GM18502 (cell line): ENCODE data around the gene ELF4.
A peak's percentile ranks its signal among the peaks of the same experiment; 100 is the strongest.

ENCODE experiments used
- ATAC-seq: cut with Tn5 transposase; IDR thresholded peaks from one replicate; pipeline ENCODE4 v1.9.1; 2021; ENCODE audit warnings: mild to moderate bottlenecking; ENCODE audit not compliant: unreplicated experiment, poor library complexity

ELF4 gene

DNA sequence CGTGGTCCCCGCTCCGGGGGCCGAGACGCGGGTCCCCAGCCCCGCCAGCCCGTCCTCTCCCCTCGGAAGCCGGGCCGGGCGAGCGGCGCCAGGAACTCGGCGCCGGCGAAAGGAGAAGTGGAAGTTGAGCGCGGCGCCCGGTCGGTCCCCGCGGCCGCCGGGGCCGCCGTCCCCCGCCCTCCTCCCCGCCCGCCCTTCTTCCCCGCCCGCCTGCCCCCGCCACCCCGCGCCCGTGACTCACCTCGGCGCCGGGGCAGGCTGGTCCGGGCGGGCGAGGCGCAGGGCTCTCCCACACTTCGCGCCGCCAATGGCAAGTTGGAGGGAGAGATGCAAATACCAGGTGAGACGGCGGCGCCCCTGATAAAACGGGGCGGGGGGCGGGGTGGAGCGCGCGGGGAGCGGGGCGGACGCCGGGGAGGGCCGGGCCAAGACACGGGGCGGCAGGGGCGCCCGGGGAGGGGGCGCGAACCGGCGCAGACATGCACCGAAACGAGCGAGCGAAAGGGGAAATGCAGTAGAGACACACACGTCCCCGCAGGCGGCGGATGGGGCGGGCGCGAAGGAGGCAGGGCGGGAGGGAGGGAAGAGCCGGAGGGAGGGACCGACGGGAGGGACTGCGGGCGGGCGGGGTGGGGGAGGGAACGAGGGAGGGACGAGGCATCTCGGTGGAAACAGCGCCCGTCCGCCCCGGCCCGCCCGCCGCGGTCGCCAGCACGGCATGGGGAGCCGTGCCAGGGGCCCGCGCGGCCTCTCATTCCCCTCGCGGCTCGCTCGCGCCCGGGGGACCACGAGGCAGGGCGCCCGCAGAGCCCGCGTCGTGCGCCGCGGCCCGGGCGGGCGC is at the start of gene ELF4:
TSS of gene ELF4 (minus strand) at position 119 of the 841 bp plus-strand sequence. CDS start 29,167 bp downstream, outside the sequence.
- peak; percentile 39 for ATAC-seq

DNA sequence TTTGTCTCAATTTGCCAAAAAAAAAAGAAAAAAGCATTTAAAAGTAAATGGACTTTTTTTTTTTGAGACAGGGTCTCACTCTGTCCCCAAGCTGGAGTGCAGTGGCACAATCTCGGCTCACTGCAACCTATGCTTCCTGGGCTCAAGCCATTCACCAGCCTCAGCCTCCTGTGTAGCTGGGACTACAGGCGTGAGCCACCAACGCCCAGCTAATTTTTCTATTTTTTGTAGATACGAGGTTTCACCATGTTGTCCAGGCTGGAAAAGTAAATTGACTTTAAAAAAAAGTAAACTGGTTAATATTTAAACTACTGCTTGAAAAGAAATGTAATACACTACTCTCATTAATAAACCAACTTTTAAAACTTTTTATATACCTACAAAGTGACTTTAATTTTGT is 49.5 kb upstream of the ELF4 start:
- ATAC-seq = no peak

DNA sequence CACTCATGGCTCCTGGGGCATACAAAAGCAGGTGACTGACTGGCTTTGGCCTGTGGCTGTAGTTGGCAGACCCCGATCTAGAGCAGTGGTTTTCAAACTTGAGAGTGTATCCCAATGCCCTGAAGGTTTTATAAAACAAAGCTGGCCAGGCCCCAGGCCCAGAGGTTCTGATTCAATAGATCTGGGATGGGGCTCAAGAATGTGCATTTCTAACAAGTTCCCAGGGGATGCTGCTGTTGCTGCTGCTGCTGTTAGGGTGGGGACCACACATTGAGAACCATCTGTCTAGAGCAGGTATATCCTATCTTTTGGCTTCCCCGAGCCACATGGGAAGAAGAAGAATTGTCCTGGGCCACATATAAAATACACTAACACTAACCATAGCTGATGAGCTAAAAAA is 48.0 kb upstream of the ELF4 start:
- ATAC-seq = no peak

DNA sequence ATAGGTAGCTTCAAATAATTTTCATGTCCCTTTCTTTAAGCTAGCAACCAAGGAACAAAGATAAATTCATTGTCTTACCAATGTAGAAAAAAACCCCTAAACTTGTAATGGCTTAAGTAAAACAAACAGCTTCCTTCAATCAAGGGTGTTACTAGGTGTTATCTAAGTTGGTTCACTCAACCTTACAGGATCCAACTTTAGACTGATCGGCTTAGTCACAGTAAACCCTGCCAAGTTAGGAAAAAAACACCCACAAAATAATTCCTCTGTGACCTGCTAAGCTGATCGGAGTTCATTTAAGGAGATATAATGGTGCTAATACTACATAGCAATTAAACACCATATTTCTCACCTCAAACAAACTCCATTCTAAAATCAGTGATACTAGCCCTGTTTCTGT is 45.3 kb upstream of the ELF4 start:
- ATAC-seq = no peak

DNA sequence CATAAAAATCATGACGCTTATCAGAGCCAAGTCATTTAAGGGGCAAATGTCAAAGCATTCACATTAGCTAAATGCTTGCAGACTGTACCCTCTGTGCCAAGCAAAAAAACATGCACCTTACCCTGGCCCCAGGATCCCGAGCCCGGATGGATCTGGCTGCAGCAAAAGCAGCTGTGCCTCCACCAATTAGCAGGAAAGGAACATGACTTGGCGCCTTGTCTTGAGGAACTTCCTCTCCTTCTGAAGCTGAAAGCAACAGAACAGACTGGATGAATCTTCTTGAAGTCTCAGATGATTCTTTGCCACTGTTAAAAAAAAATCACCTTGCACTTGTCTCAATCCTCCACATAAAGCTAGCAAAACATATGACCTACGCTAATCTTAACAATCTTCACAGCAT is 37.3 kb upstream of the ELF4 start:
- ATAC-seq = no peak

DNA sequence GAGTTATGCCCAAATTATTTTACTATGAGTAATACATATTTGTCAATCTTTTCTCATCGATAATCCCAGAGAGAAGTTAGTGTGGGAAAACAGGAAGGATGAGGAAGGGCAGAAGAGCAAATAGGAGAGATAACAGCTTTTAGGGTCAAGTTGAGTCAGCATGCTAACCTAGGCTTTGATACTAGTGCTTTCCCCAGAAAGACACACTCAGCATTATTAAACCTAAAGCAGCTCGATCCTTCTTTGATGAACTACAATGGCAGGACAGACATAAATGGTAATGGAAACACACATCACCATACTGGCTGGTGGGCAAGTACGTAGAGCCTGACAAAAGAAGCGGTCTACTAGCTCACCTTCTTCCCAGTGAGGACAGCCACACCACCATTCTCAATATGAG is 34.8 kb upstream of the ELF4 start:
- no peak for ATAC-seq

DNA sequence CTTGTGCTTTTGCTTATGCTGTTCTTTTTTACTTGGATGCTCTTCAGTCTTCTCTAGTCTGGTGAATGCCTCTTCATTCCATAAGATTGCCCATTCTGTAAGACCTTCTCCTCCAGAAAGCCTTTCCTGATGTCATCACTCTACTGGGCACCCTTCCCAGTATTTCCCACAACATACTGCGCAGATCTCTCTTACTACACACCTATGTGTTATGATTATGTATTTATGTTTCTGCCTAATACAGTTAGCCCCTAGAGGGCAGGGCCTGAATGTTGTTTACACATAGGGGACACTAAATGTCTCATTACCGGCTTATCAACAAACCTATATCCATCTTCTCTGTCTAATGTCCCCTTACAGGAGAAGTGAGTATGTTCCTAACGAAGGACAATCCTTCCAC is 34.2 kb upstream of the ELF4 start:
- ATAC-seq = no peak

DNA sequence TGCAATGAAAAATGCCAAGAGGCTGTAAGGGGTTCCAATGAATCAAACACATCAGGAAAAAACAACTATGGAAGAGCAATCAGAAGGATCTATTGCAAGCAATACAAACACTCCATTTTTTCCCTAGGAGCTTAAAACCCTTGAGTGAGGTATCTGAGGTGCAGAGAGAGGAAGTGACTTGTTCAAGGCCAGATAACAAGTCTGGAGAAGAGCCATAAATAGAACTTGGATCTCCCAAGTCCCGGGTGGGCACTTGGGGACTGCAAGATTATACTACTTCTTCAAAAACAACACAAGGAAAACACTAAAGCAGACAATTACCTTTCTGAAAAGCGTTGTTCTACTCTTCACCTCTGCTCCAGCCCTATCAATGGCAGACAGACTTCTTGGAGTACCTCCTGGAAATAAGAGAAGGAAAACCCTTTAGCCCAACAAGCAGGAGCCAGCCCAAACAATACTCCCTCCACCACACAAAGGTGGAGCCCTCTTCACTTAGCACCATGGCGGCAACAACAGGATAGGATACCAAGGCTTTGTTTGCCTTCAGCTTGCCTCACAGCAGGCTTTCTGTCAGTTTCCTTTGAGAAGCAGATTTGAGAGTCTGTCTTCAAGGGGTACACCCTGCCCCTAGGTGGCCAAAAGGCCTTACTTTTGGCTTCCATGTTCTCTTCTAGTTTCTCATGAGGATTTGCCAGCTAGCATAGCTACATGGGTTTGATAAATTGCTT is 29.3 kb upstream of the ELF4 start:
- ATAC-seq = no peak

DNA sequence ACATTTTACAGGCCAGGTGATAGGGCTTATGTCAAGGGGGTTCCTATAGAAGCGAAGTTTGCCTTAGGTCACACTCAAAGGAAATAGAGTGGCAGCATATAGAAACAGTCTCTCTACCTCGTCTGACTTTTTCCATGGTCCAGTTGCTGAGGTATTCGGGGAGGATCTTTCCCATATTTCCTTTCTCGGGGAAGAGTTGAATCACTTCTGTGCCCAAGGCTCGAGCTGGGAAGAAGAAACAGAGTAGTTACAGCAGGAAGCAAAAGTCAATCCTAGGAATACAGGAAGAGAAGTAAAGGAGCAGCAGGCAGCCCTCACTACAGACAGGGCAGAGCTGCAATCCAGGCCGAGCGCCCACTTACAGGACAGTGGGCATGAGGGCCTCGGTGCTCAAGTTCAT is 26.7 kb upstream of the ELF4 start:
- no peak for ATAC-seq

DNA sequence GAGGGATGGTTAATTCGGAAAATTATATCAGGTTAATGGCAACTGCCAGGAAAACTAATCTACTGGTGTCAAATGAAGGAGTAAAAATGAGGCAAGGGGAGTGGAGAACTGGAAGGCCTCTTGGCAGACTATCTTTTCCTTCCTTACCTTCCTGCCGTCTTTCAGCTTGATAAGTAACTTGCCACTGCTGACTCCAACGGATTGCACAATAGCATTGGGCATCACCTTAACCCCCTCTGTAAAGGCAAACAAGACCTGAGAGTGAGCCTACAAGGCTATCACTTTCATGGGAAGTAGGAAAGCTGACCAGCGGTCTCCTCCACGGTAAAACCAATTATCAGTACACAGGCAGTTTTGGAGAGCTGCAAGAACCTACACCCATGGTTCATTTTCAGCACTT is 26.2 kb upstream of the ELF4 start:
- no peak for ATAC-seq

DNA sequence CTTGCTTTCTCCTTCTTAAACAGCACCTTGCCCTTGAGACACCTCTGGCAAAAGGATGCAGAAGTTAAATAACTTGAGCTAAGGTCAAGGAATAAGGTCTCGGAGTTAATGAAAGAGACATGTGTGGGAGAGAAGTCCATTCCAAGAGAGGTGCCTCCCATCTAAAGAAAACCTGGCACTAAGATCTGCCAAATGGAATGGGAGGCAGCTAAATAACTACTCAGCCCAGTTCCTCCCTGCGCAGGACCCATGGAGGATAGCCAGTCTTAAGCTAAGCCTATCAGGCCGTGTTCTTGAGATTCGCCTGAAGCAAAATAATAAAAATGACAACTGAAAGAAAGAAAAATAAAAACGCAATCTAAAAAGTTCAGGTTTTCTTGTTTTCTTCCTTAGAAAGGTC is 20.7 kb upstream of the ELF4 start:
- ATAC-seq = no peak

DNA sequence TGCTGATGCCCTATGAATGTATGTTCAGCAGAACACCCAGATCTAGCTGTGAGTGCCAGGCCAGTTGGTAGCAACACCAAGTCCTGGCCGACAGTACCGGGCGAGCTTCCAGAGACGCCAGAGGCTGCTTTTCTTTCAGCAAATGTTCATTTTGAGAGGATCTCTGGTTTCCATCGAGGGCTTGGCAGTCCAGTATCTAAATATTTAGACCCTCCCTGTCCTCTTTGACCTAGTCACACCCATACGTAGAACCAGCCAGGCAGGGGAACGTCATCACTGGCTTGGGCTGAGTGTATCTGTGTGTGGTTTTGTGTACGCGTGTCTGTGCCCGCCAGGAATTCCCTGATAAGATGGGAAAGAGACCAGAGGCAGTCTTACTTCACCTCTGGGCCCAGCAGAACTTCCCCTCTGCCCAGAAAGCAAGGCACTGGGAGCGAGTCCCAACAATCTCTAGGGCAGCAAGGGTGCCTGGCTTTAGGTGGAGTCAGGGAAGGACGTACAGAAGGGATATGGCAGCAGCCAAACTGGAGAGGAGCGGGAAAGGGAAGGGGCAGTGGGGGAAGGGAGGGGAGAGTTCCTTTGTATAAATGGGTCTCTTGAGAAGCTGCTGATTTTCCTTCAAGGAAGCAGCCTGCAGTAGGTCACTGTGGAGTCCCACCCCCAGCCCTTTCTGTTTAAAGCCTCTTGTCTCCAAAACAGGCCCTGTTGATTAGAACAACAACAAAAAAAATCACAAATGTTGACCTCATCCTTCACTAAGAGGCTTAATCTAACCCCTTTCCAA is 15.0 kb upstream of the ELF4 start:
- ATAC-seq = no peak

DNA sequence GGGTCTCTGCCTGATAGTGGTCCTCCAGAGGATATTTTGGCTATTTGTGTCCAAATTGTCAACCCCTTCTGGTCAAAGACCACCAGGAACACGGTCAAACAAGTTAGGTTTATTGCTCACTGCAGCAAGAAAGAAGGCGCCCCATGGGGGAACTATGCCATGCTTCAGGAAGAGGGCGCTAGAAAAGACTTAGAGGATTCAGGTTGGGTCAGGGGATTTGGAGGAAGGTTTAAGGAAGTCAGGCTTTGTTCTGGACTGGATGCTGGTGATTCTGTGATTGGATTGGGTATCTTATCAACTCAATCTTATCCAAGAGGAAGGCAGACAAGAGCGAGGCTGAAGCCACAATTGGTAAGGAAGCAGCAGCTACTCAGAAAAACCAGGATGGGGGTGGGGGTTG is 14.3 kb upstream of the ELF4 start:
- ATAC-seq = no peak

DNA sequence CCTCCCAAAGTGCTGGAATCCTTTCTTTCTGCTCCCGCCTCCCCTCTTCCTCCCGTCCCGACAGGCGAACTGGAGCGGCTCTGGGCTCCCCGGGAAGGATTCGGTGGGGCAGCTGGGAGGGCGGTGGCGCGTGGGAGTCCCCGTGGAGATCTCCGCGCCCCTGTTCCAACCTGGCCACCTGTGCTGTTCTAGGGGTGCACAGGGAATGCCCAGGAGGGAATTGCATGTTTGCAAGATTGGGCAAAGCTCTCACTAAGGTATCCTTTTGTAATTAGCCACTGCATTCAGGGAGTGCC is 11.2 kb upstream of the ELF4 start:
- ATAC-seq = no peak

DNA sequence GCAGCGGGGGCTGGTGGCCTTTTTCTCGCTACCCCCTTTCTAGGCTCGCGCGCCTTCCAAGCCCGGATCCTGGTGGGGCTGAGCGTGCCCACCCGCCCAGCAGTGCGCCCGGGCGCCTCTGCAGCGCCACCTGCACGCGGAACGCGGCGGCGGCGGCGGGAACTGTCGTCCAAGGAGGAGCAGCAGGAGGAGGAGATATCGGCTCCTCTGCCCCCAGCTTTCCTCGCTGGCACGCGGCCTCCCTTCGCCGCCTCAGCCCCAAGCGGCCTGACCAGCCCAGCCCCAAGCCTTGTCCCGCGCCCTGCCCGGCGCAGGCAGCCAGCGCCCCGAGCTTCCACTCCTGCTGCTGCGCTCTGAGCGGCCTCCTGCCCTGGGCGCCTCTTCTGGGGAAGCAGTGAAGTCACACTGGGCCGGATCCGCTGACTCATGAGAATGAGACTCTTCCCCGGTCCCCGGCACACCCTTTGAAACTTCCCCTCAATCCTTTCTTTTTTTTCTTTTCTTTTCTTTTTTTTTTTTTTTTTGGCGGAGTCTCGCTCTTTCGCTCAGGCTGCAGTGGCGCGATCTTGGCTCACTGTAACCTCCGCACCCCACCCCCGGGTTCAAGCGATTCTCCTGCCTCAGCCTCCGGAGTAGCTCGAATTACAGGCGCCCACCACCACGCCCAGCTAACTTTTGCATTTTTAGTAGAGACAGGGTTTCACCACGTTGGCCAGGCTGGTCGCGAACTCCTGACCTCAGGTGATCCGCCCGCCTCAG is 10.6 kb upstream of the ELF4 start:
- peak; percentile 59 for ATAC-seq

DNA sequence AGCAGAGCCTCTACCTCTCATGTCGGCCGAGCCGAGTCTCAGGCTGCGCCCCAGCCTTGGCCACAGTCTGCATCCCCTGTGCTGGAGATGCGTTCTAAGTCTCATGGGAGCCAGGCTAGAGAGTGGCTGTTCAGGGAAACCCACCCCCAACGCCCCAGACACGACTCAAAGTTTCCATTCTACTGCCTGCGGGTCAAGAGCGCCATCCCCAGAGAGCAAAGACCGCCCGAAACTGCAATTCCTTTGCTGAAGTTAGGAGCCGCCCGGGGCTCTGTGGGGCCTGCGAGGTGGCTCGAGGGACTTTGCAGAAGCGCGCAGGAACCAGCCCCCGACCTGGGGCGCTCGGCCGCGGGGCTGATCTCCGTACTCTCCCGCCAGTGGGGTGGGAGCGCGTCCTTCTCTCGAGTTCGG is 10.0 kb upstream of the ELF4 start:
- ATAC-seq = peak; percentile 39

DNA sequence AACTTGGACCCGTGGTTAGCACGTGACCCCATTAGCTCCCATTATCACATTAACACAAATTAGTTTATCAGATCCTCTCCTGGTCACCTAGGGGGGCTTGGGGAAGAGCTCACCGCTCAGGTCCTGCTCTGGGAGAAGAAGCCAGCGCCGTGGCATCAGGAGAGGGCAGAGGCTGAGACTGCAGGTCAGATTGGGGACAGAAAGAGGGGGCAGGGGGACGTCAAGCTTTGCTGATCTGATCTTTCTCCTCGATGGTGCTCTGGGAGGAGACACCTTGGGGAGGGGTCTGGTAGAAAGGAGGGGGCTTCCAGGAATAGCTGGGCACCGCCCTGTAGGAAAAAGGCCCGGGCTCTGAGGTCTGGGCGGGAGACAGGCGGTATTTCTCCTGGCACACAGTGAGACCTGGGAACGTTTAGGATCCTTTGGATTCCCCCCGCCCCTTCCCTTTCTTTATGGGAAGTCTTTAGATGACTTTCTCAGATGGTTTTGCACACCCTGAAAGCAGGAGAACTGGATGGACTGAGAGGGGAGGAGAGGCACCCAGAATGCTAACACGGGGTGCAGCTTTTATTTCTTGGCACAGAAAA is 9.1 kb upstream of the ELF4 start:
- ATAC-seq = no peak

DNA sequence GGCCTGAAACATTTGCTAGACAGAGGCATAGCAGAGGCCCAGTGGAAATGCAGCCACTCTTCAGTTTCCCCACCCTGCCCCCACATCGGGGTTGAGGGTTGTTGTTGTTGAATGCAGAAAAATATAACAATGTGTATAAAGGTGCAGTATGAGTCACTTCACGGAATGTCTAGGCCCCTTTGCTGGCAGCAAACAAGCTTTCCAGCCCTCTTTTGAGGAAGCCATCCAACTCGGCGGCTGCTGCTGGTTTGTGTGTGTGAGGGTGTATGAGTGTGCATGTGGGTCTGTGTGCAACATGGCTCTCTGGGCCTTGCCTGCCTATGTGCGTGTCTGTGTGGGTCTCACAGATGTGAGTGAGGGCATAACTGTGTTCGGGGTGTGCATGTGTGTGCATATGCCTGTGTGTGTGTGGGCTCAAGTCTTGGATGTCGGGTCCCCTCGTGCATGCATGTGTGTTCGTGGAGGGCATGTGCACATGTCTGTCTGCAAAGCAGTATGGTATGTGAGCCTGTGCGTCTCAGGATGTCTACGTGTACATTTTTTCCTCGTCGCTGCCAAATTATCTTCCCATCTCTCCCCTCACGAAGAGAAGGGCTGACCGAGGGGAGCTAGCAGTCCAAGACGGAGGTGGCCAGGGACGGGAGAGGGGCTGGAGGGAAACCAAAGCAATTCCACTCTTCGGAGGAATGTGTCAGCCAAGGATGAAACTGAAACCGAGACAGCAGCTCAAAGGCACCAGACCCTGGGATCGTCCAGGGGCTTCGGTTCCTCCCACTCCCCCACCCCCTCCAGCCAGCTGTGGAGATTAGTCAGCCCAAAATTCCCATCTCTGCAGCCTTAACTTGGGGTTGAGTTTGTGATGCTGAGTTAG is 8.4 kb upstream of the ELF4 start:
- no peak for ATAC-seq

DNA sequence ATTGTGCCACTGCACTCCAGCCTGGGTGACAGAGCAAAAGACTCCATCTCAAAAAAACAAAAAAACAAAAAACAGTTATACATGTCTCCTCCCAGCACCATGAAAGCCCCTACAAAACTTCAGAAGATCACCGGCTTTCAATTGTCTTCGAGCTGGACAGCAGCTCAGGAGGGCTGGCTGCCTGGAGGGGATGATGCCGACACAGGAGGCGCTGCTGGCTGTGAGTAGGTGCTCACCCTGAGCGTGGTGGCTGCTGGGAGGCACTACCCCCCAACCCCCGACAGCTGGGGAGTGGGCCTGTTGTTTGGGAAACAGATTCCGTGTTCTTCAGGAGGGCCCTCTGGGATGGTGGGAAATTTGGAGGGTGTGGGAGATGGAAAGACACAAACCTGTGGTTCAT is 6.9 kb upstream of the ELF4 start:
- ATAC-seq = no peak
